NCI-H82 (cell line): Measurements from ENCODE around the gene UTP25.
"Not testable (repeated sequence)": the region's sequence is repeated elsewhere in the genome, so short reads cannot be mapped to it uniquely, and the experiment has no call there.

ENCODE experiments used
- DNase-seq: peaks from one replicate; lab custom pipeline; 2025; lab: John Stamatoyannopoulos, UW

The UTP25 gene

GRCh38 chr1:209871430-209871829 lies 43.7 kb downstream of the UTP25 start:
- peak; percentile 64 for DNase-seq

GRCh38 chr1:209873067-209873799 lies 45.5 kb downstream of the UTP25 start:
- no peak for DNase-seq

GRCh38 chr1:209875515-209875914 lies 47.7 kb downstream of the UTP25 start:
- DNase-seq, result peak; percentile 74

- peak; percentile 95 for DNase-seq
These were observed 48.5 kb downstream of the UTP25 start for GRCh38 chr1:209876078-209876800.

- no peak for DNase-seq
These were observed 49.5 kb downstream of the UTP25 start for GRCh38 chr1:209877087-209877764.

GRCh38 chr1:209878964-209879363 lies 51.2 kb downstream of the UTP25 start:
- DNase-seq, result no peak

GRCh38 chr1:209879539-209879938 lies 51.8 kb downstream of the UTP25 start:
- peak; percentile 52 for DNase-seq

- DNase-seq, result no peak
These were observed 52.3 kb downstream of the UTP25 start for GRCh38 chr1:209880031-209880430.

- no peak for DNase-seq
These were observed 53.8 kb downstream of the UTP25 start for GRCh38 chr1:209881619-209882018.

- DNase-seq, result no peak
These were observed 54.5 kb downstream of the UTP25 start for GRCh38 chr1:209882286-209882685.

- DNase-seq, result no peak
These were observed 55.2 kb downstream of the UTP25 start for GRCh38 chr1:209882942-209883340.

- DNase-seq, result no peak
These were observed 55.7 kb downstream of the UTP25 start for GRCh38 chr1:209883341-209883971.

GRCh38 chr1:209884249-209884648 lies 56.5 kb downstream of the UTP25 start:
- no peak for DNase-seq

GRCh38 chr1:209884665-209885117 lies 56.9 kb downstream of the UTP25 start:
- peak; percentile 45 for DNase-seq

GRCh38 chr1:209885403-209886218 lies 57.8 kb downstream of the UTP25 start:
- no peak for DNase-seq

- no peak for DNase-seq
These were observed 58.4 kb downstream of the UTP25 start for GRCh38 chr1:209886219-209886536.

GRCh38 chr1:209888291-209889076 lies 60.7 kb downstream of the UTP25 start:
- not testable (repeated sequence) for DNase-seq

GRCh38 chr1:209889077-209889418 lies 61.3 kb downstream of the UTP25 start:
- no peak for DNase-seq

GRCh38 chr1:209890641-209891330 lies 63.0 kb downstream of the UTP25 start:
- DNase-seq, result no peak

GRCh38 chr1:209893751-209894150 lies 66.0 kb downstream of the UTP25 start:
- no peak for DNase-seq
